Keratinocyte (primary cell): ENCODE results near the gene CTDSPL. TPM values are rescaled to one million over a fixed set of nuclear protein-coding genes. Genes with fewer than 3 reads are reported as not detected.

Experiments
- DNase-seq: peaks from one replicate; pipeline ENCODE4 v3.0.0-alpha.2; 2011; ENCODE audit warnings: low read depth, missing footprints, low spot score
- FAIRE-seq: peaks from 2 replicates; lab custom pipeline; 2011; peaks lifted over from hg19 to GRCh38; lab: Jason Lieb, UNC
- H2AFZ ChIP-seq: 2 replicates; pipeline ENCODE4 v1.6.0; 2012; ENCODE audit warnings: low read length, control low read depth, inconsistent platforms; ENCODE audit not compliant: control insufficient read depth
- H3K27ac ChIP-seq: 2 replicates; pipeline ENCODE4 v1.5.1; 2011; ENCODE audit warnings: low read length; ENCODE audit not compliant: control insufficient read depth, insufficient read depth
- H3K27me3 ChIP-seq: 3 replicates; pipeline ENCODE4 v1.6.0; 2011; ENCODE audit warnings: low read length; ENCODE audit not compliant: control insufficient read depth, insufficient read depth; ENCODE audit errors: extremely low read depth
- H3K36me3 ChIP-seq, 2 experiments: 2 replicates in 1 of 2; 3 replicates in 1 of 2; pipeline ENCODE4 v1.5.1; 2011; ENCODE audit warnings: low read length in 2 of 2, mild to moderate bottlenecking in 1 of 2; ENCODE audit not compliant: control insufficient read depth in 2 of 2, insufficient read depth in 2 of 2; ENCODE audit errors: extremely low read depth in 1 of 2
- H3K4me1 ChIP-seq: 3 replicates; pipeline ENCODE4 v1.5.1; 2011; ENCODE audit warnings: low read length; ENCODE audit not compliant: control insufficient read depth, insufficient read depth; ENCODE audit errors: extremely low read depth
- H3K4me2 ChIP-seq: 3 replicates; pipeline ENCODE4 v1.6.0; 2011; ENCODE audit warnings: low read depth, low read length; ENCODE audit not compliant: control insufficient read depth, insufficient read depth; ENCODE audit errors: extremely low read depth
- H3K4me3 ChIP-seq, 3 experiments: fragments of 200-600 bp in 1 of 3; sonication (generic) in 1 of 3; 2 replicates in 2 of 3; 3 replicates in 1 of 3; pipeline ENCODE4 v1.5.1; 2011 to 2016; ENCODE audit warnings: low read length in 3 of 3, mild to moderate bottlenecking in 3 of 3, control low read depth in 2 of 3, inconsistent platforms in 1 of 3, low read depth in 1 of 3, mixed read lengths in 1 of 3, mixed run types in 1 of 3, moderate library complexity in 1 of 3; ENCODE audit not compliant: control insufficient read depth in 2 of 3, insufficient read depth in 2 of 3; ENCODE audit errors: extremely low read depth in 1 of 3
- H3K79me2 ChIP-seq: 2 replicates; pipeline ENCODE4 v1.6.0; 2012; ENCODE audit warnings: low read length; ENCODE audit not compliant: control insufficient read depth, insufficient read depth
- H3K9ac ChIP-seq: 3 replicates; pipeline ENCODE4 v1.6.0; 2011; ENCODE audit warnings: low read length; ENCODE audit not compliant: control insufficient read depth, insufficient read depth; ENCODE audit errors: extremely low read depth
- H3K9me1 ChIP-seq: 3 replicates; pipeline ENCODE4 v1.6.0; 2011; ENCODE audit warnings: low read length; ENCODE audit not compliant: control insufficient read depth, insufficient read depth; ENCODE audit errors: extremely low read depth
- H3K9me3 ChIP-seq: 2 replicates; pipeline ENCODE4 v1.5.1; 2012; ENCODE audit warnings: low read depth, low read length; ENCODE audit not compliant: control insufficient read depth
- H4K20me1 ChIP-seq: 3 replicates; pipeline ENCODE4 v1.6.0; 2011; ENCODE audit warnings: low read length; ENCODE audit not compliant: control insufficient read depth, insufficient read depth; ENCODE audit errors: extremely low read depth
- EZH2 ChIP-seq: IDR thresholded peaks from one replicate; pipeline ENCODE4 v1.6.1; 2012; ENCODE audit warnings: inconsistent platforms, mild to moderate bottlenecking, low read length, moderate library complexity
- dilution Hi-C: fragments of 300-500 bp; cut with MboI; formaldehyde crosslinking; loops from one replicate; pipeline ENCODE4 v1.7.0; 2020; ENCODE audit warnings: low sequenced_read_pairs; ENCODE audit not compliant: extremely low pct_ligation_motif_present
- polyA plus RNA-seq, 5 experiments: library from polyadenylated mRNA; depleted of rRNA in 3 of 5; stranded (reverse) in 3 of 5; stranded (forward) in 1 of 5; unstranded in 1 of 5; fragments of >200 nt; gene quantifications; 1 replicate in 1 of 5; 2 replicates in 3 of 5; 3 replicates in 1 of 5; pipeline versions ENCODE4 v1.2.1 to v1.2.3, GENCODE V29; 2011 to 2012; ENCODE audit warnings: missing spikeins in 2 of 5, low read depth in 1 of 5, low replicate concordance in 1 of 5
- TF ChIP-seq, protein P1 (sequence below), 3 experiments: IDR thresholded peaks in 1 of 3; conservative IDR thresholded peaks in 1 of 3; optimal IDR thresholded peaks in 1 of 3; 2 replicates in 2 of 3; 3 replicates in 1 of 3; pipeline versions ENCODE3 to v1.5.1; 2011; ENCODE audit warnings: low read length in 3 of 3, mild to moderate bottlenecking in 3 of 3, moderate library complexity in 2 of 3, control low read depth in 1 of 3, inconsistent platforms in 1 of 3; ENCODE audit not compliant: insufficient read depth in 2 of 3; ENCODE audit errors: extremely low read depth in 1 of 3

The CTDSPL gene
- polyA plus RNA-seq, 1 donor (not counting 4 experiments of a cell fraction or from before 2014, with no cell fraction given): 83.2 TPM

DNA sequence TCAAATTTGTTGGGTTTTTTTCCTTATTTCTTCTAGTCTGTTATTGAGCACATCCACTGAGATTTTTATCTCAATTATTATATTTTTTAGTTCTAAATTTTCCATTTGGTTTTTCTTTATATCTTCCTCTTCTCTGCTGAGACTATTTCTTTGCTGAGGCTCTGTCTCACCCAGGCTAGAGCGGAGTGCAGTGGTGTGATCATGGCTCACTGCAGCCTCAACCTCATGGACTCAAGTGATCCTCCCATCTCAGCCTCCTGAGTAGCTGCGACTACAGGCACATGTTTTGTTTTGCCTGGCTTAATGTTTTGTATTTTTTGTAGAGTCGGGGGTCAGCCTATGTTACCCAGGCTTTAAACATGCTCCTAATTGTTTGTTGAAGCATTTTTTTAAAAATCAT, 10.2 kb downstream of the CTDSPL start:
- no peaks in the 10 kb centered on the region for H4K20me1 ChIP-seq
- no peak overlapping the region for H2AFZ ChIP-seq
- peaks cover 6% of the 10 kb centered on the region for H3K4me1 ChIP-seq
- peaks cover 96% of the 10 kb centered on the region for H3K79me2 ChIP-seq
- DNase-seq (no peak), FAIRE-seq (no peak)
- H3K9ac ChIP-seq: no peak overlapping the region
- H3K9me1 ChIP-seq: peaks cover 3% of the 10 kb centered on the region
- no peak for TF ChIP-seq EZH2
- TF ChIP-seq, protein P1, sequence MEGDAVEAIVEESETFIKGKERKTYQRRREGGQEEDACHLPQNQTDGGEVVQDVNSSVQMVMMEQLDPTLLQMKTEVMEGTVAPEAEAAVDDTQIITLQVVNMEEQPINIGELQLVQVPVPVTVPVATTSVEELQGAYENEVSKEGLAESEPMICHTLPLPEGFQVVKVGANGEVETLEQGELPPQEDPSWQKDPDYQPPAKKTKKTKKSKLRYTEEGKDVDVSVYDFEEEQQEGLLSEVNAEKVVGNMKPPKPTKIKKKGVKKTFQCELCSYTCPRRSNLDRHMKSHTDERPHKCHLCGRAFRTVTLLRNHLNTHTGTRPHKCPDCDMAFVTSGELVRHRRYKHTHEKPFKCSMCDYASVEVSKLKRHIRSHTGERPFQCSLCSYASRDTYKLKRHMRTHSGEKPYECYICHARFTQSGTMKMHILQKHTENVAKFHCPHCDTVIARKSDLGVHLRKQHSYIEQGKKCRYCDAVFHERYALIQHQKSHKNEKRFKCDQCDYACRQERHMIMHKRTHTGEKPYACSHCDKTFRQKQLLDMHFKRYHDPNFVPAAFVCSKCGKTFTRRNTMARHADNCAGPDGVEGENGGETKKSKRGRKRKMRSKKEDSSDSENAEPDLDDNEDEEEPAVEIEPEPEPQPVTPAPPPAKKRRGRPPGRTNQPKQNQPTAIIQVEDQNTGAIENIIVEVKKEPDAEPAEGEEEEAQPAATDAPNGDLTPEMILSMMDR (optimal IDR thresholded peaks at IDR 0.05 in 1 of 3, IDR thresholded peaks at IDR 0.05 in 1 of 3, conservative IDR thresholded peaks at IDR 0.05 in 1 of 3; ENCODE audit: extremely low read depth in 1 of 3, insufficient read depth in 2 of 3, low read length in 3 of 3): no peak
- H3K9me3 ChIP-seq: no peaks in the 10 kb centered on the region
- H3K4me3 ChIP-seq: no peak overlapping the region
- H3K4me2 ChIP-seq: no peak overlapping the region
- H3K27ac ChIP-seq: no peak overlapping the region
- H3K36me3 ChIP-seq: peaks cover 0 to 4% of the 10 kb centered on the region in 2 experiments
- H3K27me3 ChIP-seq: no peaks in the 10 kb centered on the region
- dilution Hi-C loops: no loop called here

GRCh38 chr3:37872413-37873160, 10.9 kb downstream of the CTDSPL start:
- FAIRE-seq (no peak), DNase-seq (no peak)
- dilution Hi-C loops: no loop called here
- Histone ChIP-seq H3K4me2 (no peak overlapping the region), H3K9me3 (no peaks in the 10 kb centered on the region), H4K20me1 (no peaks in the 10 kb centered on the region), H3K4me1 (peaks cover 6% of the 10 kb centered on the region), H3K36me3 (peaks cover 0 to 4% of the 10 kb centered on the region in 2 experiments), H3K79me2 (peaks cover 96% of the 10 kb centered on the region), H3K27me3 (no peaks in the 10 kb centered on the region), H2AFZ (no peak overlapping the region), H3K27ac (peak overlapping the region; percentile 53), H3K9ac (no peak overlapping the region), H3K4me3 (no peak overlapping the region), H3K9me1 (peaks cover 3% of the 10 kb centered on the region)
- TF ChIP-seq, protein P1 (optimal IDR thresholded peaks at IDR 0.05 in 1 of 3, IDR thresholded peaks at IDR 0.05 in 1 of 3, conservative IDR thresholded peaks at IDR 0.05 in 1 of 3; ENCODE audit: extremely low read depth in 1 of 3, insufficient read depth in 2 of 3, low read length in 3 of 3): no peak
- no peak for TF ChIP-seq EZH2
